ENCODE results near the gene SLC24A4.
A peak's percentile ranks its signal among the peaks of the same experiment; 100 is the strongest.

Gene SLC24A4

GRCh38 chr14:92315050-92315805, 7.7 kb upstream of the SLC24A4 start:
- DNase-seq (ENCODE audit: low read depth in 1 of 2, low spot score in 1 of 2): no peak

GRCh38 chr14:92316176-92316575, 6.8 kb upstream of the SLC24A4 start:
- no peak for DNase-seq (ENCODE audit: low read depth in 1 of 2, low spot score in 1 of 2)

- no peak for DNase-seq (ENCODE audit: low read depth in 1 of 2, low spot score in 1 of 2)
Measured at GRCh38 chr14:92316937-92317336, 6.0 kb upstream of the SLC24A4 start.

- DNase-seq (ENCODE audit: low read depth in 1 of 2, low spot score in 1 of 2): no peak
Measured at GRCh38 chr14:92317511-92317910, 5.5 kb upstream of the SLC24A4 start.

- no peak for DNase-seq (ENCODE audit: low read depth in 1 of 2, low spot score in 1 of 2)
Measured at GRCh38 chr14:92321701-92322100, 1.3 kb upstream of the SLC24A4 start.

- DNase-seq (ENCODE audit: low read depth in 1 of 2, low spot score in 1 of 2): no peak
Measured at GRCh38 chr14:92322516-92322915, 449 bp upstream of the SLC24A4 start.

- DNase-seq (ENCODE audit: low read depth in 1 of 2, low spot score in 1 of 2): no peak
Measured at GRCh38 chr14:92323916-92324818, 1.2 kb downstream of the SLC24A4 start.

GRCh38 chr14:92325835-92326234, 2.9 kb downstream of the SLC24A4 start:
- no peak for DNase-seq (ENCODE audit: low read depth in 1 of 2, low spot score in 1 of 2)

GRCh38 chr14:92328664-92329255, 5.8 kb downstream of the SLC24A4 start:
- DNase-seq (ENCODE audit: low read depth in 1 of 2, low spot score in 1 of 2): no peak

- DNase-seq (ENCODE audit: low read depth in 1 of 2, low spot score in 1 of 2): no peak
Measured at GRCh38 chr14:92334050-92334449, 11.1 kb downstream of the SLC24A4 start.

GRCh38 chr14:92336363-92336762, 13.4 kb downstream of the SLC24A4 start:
- DNase-seq (ENCODE audit: low read depth in 1 of 2, low spot score in 1 of 2): no peak

GRCh38 chr14:92339426-92339825, 16.5 kb downstream of the SLC24A4 start:
- DNase-seq (ENCODE audit: low read depth in 1 of 2, low spot score in 1 of 2): no peak

GRCh38 chr14:92340071-92340470, 17.1 kb downstream of the SLC24A4 start:
- no peak for DNase-seq (ENCODE audit: low read depth in 1 of 2, low spot score in 1 of 2)

GRCh38 chr14:92340931-92341330, 18.0 kb downstream of the SLC24A4 start:
- DNase-seq (ENCODE audit: low read depth in 1 of 2, low spot score in 1 of 2): no peak

GRCh38 chr14:92341791-92342190, 18.8 kb downstream of the SLC24A4 start:
- DNase-seq (ENCODE audit: low read depth in 1 of 2, low spot score in 1 of 2): peak in 1 of 2 donors; percentile 9

- no peak for DNase-seq (ENCODE audit: low read depth in 1 of 2, low spot score in 1 of 2)
Measured at GRCh38 chr14:92348154-92348553, 25.2 kb downstream of the SLC24A4 start.

- DNase-seq (ENCODE audit: low read depth in 1 of 2, low spot score in 1 of 2): no peak
Measured at GRCh38 chr14:92351750-92352149, 28.8 kb downstream of the SLC24A4 start.

- no peak for DNase-seq (ENCODE audit: low read depth in 1 of 2, low spot score in 1 of 2)
Measured at GRCh38 chr14:92352158-92352985, 29.4 kb downstream of the SLC24A4 start.

- no peak for DNase-seq (ENCODE audit: low read depth in 1 of 2, low spot score in 1 of 2)
Measured at GRCh38 chr14:92353447-92353846, 30.5 kb downstream of the SLC24A4 start.

- DNase-seq (ENCODE audit: low read depth in 1 of 2, low spot score in 1 of 2): no peak
Measured at GRCh38 chr14:92356677-92357076, 33.7 kb downstream of the SLC24A4 start.
